Measurements from ENCODE around the gene GABBR2. TPM values are rescaled to one million over a fixed set of nuclear protein-coding genes. Genes with fewer than 3 reads are reported as not detected.

Gene GABBR2
- polyA plus RNA-seq, 4 donors, result 2.7 to 5.0 (median 4.6) TPM

- DNase-seq (ENCODE audit: low read depth in 4 of 4, low spot score in 3 of 4), result no peak
These were observed 344.6 kb downstream of the GABBR2 start for GRCh38 chr9:98364086-98364485.

- peak in 3 of 4 donors; percentile 52 to 71 (median 60) for DNase-seq (ENCODE audit: low read depth in 4 of 4, low spot score in 3 of 4)
These were observed 345.1 kb downstream of the GABBR2 start for GRCh38 chr9:98363644-98364043.

- DNase-seq (ENCODE audit: low read depth in 4 of 4, low spot score in 3 of 4), result no peak
These were observed 346.0 kb downstream of the GABBR2 start for GRCh38 chr9:98362624-98363252.

GRCh38 chr9:98361645-98362044 is 347.1 kb downstream of the GABBR2 start:
- DNase-seq (ENCODE audit: low read depth in 4 of 4, low spot score in 3 of 4), result no peak

GRCh38 chr9:98360176-98360708 is 348.5 kb downstream of the GABBR2 start:
- no peak for DNase-seq (ENCODE audit: low read depth in 4 of 4, low spot score in 3 of 4)

- DNase-seq (ENCODE audit: low read depth in 4 of 4, low spot score in 3 of 4), result no peak
These were observed 349.2 kb downstream of the GABBR2 start for GRCh38 chr9:98359569-98359968.

- no peak for DNase-seq (ENCODE audit: low read depth in 4 of 4, low spot score in 3 of 4)
These were observed 350.7 kb downstream of the GABBR2 start for GRCh38 chr9:98357921-98358535.

- DNase-seq (ENCODE audit: low read depth in 4 of 4, low spot score in 3 of 4), result no peak
These were observed 351.6 kb downstream of the GABBR2 start for GRCh38 chr9:98356953-98357690.

GRCh38 chr9:98356326-98356725 is 352.4 kb downstream of the GABBR2 start:
- no peak for DNase-seq (ENCODE audit: low read depth in 4 of 4, low spot score in 3 of 4)

- DNase-seq (ENCODE audit: low read depth in 4 of 4, low spot score in 3 of 4), result no peak
These were observed 357.4 kb downstream of the GABBR2 start for GRCh38 chr9:98351370-98351769.

GRCh38 chr9:98347642-98348041 is 361.1 kb downstream of the GABBR2 start:
- no peak for DNase-seq (ENCODE audit: low read depth in 4 of 4, low spot score in 3 of 4)

GRCh38 chr9:98345011-98345410 is 363.7 kb downstream of the GABBR2 start:
- no peak for DNase-seq (ENCODE audit: low read depth in 4 of 4, low spot score in 3 of 4)

GRCh38 chr9:98344581-98344980 is 364.2 kb downstream of the GABBR2 start:
- no peak for DNase-seq (ENCODE audit: low read depth in 4 of 4, low spot score in 3 of 4)

- DNase-seq (ENCODE audit: low read depth in 4 of 4, low spot score in 3 of 4), result no peak
These were observed 365.9 kb downstream of the GABBR2 start for GRCh38 chr9:98342820-98343210.

GRCh38 chr9:98342098-98342819 is 366.5 kb downstream of the GABBR2 start:
- no peak for DNase-seq (ENCODE audit: low read depth in 4 of 4, low spot score in 3 of 4)

- no peak for DNase-seq (ENCODE audit: low read depth in 4 of 4, low spot score in 3 of 4)
These were observed 367.3 kb downstream of the GABBR2 start for GRCh38 chr9:98341157-98342097.

GRCh38 chr9:98339987-98340800 is 368.5 kb downstream of the GABBR2 start:
- DNase-seq (ENCODE audit: low read depth in 4 of 4, low spot score in 3 of 4), result no peak

GRCh38 chr9:98335661-98336060 is 373.1 kb downstream of the GABBR2 start:
- no peak for DNase-seq (ENCODE audit: low read depth in 4 of 4, low spot score in 3 of 4)

GRCh38 chr9:98334796-98335195 is 373.9 kb downstream of the GABBR2 start:
- no peak for DNase-seq (ENCODE audit: low read depth in 4 of 4, low spot score in 3 of 4)

All from right renal pelvis (tissue), 4 donors.